BJ (cell line): ENCODE measurements around the gene USP3. TPM values are rescaled to one million over a fixed set of nuclear protein-coding genes. Genes with fewer than 3 reads are reported as not detected.

Experiments used
- CTCF ChIA-PET: fragments of 350-600 bp; formaldehyde crosslinking; extraction: SDS; loops from one replicate; lab custom pipeline; 2021; ENCODE audit warnings: antibody characterized with exemption, inconsistent platforms; lab: Yijun Ruan, JAX
- POLR2A ChIA-PET: fragments of 300-600 bp; sonication (Branson Sonifier 250); formaldehyde crosslinking; extraction: SDS; loops from one replicate; lab custom pipeline; 2021; ENCODE audit warnings: antibody characterized with exemption; lab: Charles Lee
- DNase-seq: peaks from one replicate; pipeline ENCODE4 v3.0.0-alpha.2; 2011; ENCODE audit warnings: low read depth
- H3K27me3 ChIP-seq: 2 replicates; pipeline ENCODE4 v1.6.0; 2011; ENCODE audit warnings: low read length; ENCODE audit not compliant: control insufficient read depth, insufficient read depth
- H3K36me3 ChIP-seq: 2 replicates; pipeline ENCODE4 v1.5.1; 2011; ENCODE audit warnings: low read length; ENCODE audit not compliant: control insufficient read depth, insufficient read depth
- H3K4me3 ChIP-seq: 2 replicates; pipeline ENCODE4 v1.5.1; 2011; ENCODE audit warnings: low read depth, mild to moderate bottlenecking, control low read depth, low read length
- CTCF ChIP-seq: IDR thresholded peaks from 2 replicates; pipeline ENCODE4 v1.5.1; 2011; ENCODE audit warnings: low read depth, mild to moderate bottlenecking, control low read depth, inconsistent platforms, low read length, moderate library complexity; ENCODE audit not compliant: insufficient read depth
- polyA plus RNA-seq: library from polyadenylated mRNA; depleted of rRNA; stranded (reverse); fragments of >200 nt; gene quantifications from 2 replicates; pipeline ENCODE4 v1.2.3, GENCODE V29; 2011

Gene USP3
- polyA plus RNA-seq, 1 experiment: 13.3 TPM

- ChIA-PET CTCF (interaction anchor here (0.8 to 4.7 kb wide), 6 partner anchors 11 to 221 kb away, joined by 3 to 23 read pairs (median 3); no protein-coding TSS in a partner anchor), POLR2A (no interaction called here)
- H3K27me3 ChIP-seq: no peaks in the 10 kb centered on the region
- peak; percentile 38 for TF ChIP-seq CTCF
- no peak for DNase-seq
- H3K4me3 ChIP-seq: no peak overlapping the region
- H3K36me3 ChIP-seq: peaks cover 2% of the 10 kb centered on the region; the same call in 1 of the 2 replicates
These were observed 95.1 kb downstream of the USP3 start for GRCh38 chr15:63599401-63600000.

- ChIA-PET CTCF (interaction anchor here (0.6 to 4.7 kb wide), 6 partner anchors 11 to 351 kb away, joined by 3 to 23 read pairs (median 3); no protein-coding TSS in a partner anchor), POLR2A (interaction anchor here (0.7 kb wide), 1 partner anchor 95 kb away, joined by 3 read pairs; no protein-coding TSS in a partner anchor)
- no peak for DNase-seq
- H3K4me3 ChIP-seq: peak overlapping the region; percentile 53
- TF ChIP-seq CTCF: no peak
- H3K27me3 ChIP-seq: no peaks in the 10 kb centered on the region
- H3K36me3 ChIP-seq: peaks cover 2% of the 10 kb centered on the region; the same call in 1 of the 2 replicates
These were observed 95.7 kb downstream of the USP3 start for GRCh38 chr15:63600001-63600615.

GRCh38 chr15:63600616-63601025 lies 96.2 kb downstream of the USP3 start:
- Histone ChIP-seq H3K4me3 (peak overlapping the region; percentile 81), H3K27me3 (no peaks in the 10 kb centered on the region), H3K36me3 (peaks cover 2% of the 10 kb centered on the region)
- DNase-seq: peak; percentile 67
- TF ChIP-seq CTCF: no peak
- POLR2A ChIA-PET: interaction anchor here (0.7 kb wide), 1 partner anchor 95 kb away, joined by 3 read pairs; no protein-coding TSS in a partner anchor
- CTCF ChIA-PET: interaction anchor here (0.6 to 1.9 kb wide), 5 partner anchors 10 to 351 kb away, joined by 3 to 8 read pairs (median 3); no protein-coding TSS in a partner anchor

- POLR2A ChIA-PET: interaction anchor here (0.7 kb wide), 1 partner anchor 96 kb away, joined by 3 read pairs; no protein-coding TSS in a partner anchor
- no peak for TF ChIP-seq CTCF
- Histone ChIP-seq H3K36me3 (peaks cover 2% of the 10 kb centered on the region), H3K27me3 (no peaks in the 10 kb centered on the region), H3K4me3 (peak overlapping the region; percentile 81)
- CTCF ChIA-PET: interaction anchor here (0.9 to 1.9 kb wide), 4 partner anchors 9 to 222 kb away, joined by 3 to 8 read pairs (median 4); no protein-coding TSS in a partner anchor
- no peak for DNase-seq
These were observed 96.8 kb downstream of the USP3 start for GRCh38 chr15:63601026-63601703.
